Adrenal gland (tissue), 12 donors: ENCODE results near the gene ZNF148. TPM values are rescaled to one million over a fixed set of nuclear protein-coding genes. Genes with fewer than 3 reads are reported as not detected.

Source experiments
- DNase-seq, 7 donors: peaks; one replicate each; pipeline ENCODE4 v3.0.0-alpha.2; 2019 to 2020
- H3K27ac ChIP-seq, 5 donors: fragments of 200-600 bp; sonication (generic) in 4 of 5; 1 replicate in 3 of 5; 2 replicates in 2 of 5; pipeline versions ENCODE4 v1.5.1 to v1.8.0; 2016 to 2020; ENCODE audit warnings: mild to moderate bottlenecking in 1 of 5
- H3K27me3 ChIP-seq: fragments of 200-600 bp; 2 replicates; pipeline ENCODE4 v1.8.0; 2021
- H3K36me3 ChIP-seq, 2 donors: fragments of 200-600 bp; replicated peaks in 1 of 2; 1 replicate in 1 of 2; 2 replicates in 1 of 2; pipeline versions ENCODE4 v1.5.1 to v1.8.0; 2018 to 2022
- H3K4me1 ChIP-seq, 2 donors: fragments of 200-600 bp; replicated peaks in 1 of 2; 1 replicate in 1 of 2; 2 replicates in 1 of 2; pipeline versions ENCODE4 v1.5.1 to v1.8.0; 2018 to 2021
- H3K4me3 ChIP-seq, 4 donors: fragments of 200-600 bp; sonication (generic) in 3 of 4; one replicate each; pipeline ENCODE4 v1.5.1; 2016 to 2018
- H3K9me3 ChIP-seq, 3 donors: fragments of 200-600 bp; sonication (generic) in 1 of 3; replicated peaks in 1 of 3; 1 replicate in 2 of 3; 2 replicates in 1 of 3; pipeline versions ENCODE4 v1.5.1 to v1.8.0; 2016 to 2021
- POLR2A ChIP-seq, 2 donors: fragments of 450-650 bp; IDR thresholded peaks; one replicate each; pipeline ENCODE4 v1.6.1; 2017; ENCODE audit warnings: antibody characterized with exemption in 2 of 2, mild to moderate bottlenecking in 2 of 2, moderate library complexity in 1 of 2
- WGBS, 4 donors: extraction: QIAGEN DNeasy Blood & Tissue Kit in 2 of 4; methylation state at CpG; one replicate each; pipeline versions ENCODE4 v1.1.5 to v1.1.7; 2013 to 2017; 5-methylcytosine and 5-hydroxymethylcytosine counted together
- intact Hi-C, 2 donors: fragments of 100-400 bp; cut with DNase I; formaldehyde crosslinking; loops; one replicate each; pipeline versions ENCODE4 v1.14.1 to v1.15.0; 2022 to 2023
- polyA plus RNA-seq, 3 donors: library from polyadenylated mRNA; stranded (reverse); fragments of 200-250 nt in 2 of 3; fragments of 350-450 nt in 1 of 3; fragmentation: Illumina TruSeq in 1 of 3; extraction: RNeasy Lipid Tissue Mini Kit (QIAGEN cat#74804) in 1 of 3; gene quantifications; one replicate each; pipeline ENCODE4 v1.2.3, GENCODE V29; 2013 to 2014
- total RNA-seq, 9 donors: library from RNA; depleted of rRNA in 4 of 9; stranded (reverse); fragments of >200 nt in 4 of 9; fragments of 120-200 nt in 1 of 9; fragmentation: NEBNext Ultra II Directional in 1 of 9; extraction: Animal tissue kit (Norgen Biotek cat#: 25700) in 1 of 9; gene quantifications; one replicate each; pipeline versions ENCODE4 v1.1.0 to v1.2.4, GENCODE V29; 2013 to 2023
- TF ChIP-seq, protein P1 (sequence below), 6 experiments: fragments of 450-650 bp in 4 of 6; fragments of 200-600 bp in 2 of 6; sonication (generic) in 1 of 6; IDR thresholded peaks; 1 replicate in 5 of 6; 2 replicates in 1 of 6; pipeline versions ENCODE4 v1.5.1 to v1.8.0; 2016 to 2021; ENCODE audit warnings: antibody characterized with exemption in 6 of 6, mild to moderate bottlenecking in 2 of 6, moderate library complexity in 1 of 6
- donor health status: healthy with polysubstance abuse.
- donor health status: Bipolar disorder and iron deficiency.
- donor health status: DM: yes; HTN: yes; CAD: no.
- donor health status: DM: no; HTN: no; CAD: no.
- donor health status: DM: no; HTN: no; CAD: no.
- donor health status: DM: yes; HTN: yes; CAD: no.

Gene ZNF148
- total and polyA plus RNA-seq, 12 donors, result 3.0 to 58.2 (median 30.9) TPM

GRCh38 chr3:125260158-125260557, 115.0 kb downstream of the ZNF148 start:
- no peaks in the 10 kb centered on the region for H3K36me3 ChIP-seq
- H3K4me3 ChIP-seq, result no peak overlapping the region
- no peaks in the 10 kb centered on the region for H3K27me3 ChIP-seq
- no peak overlapping the region for H3K27ac ChIP-seq
- intact Hi-C loops, result no loop called here
- peaks cover 0 to 5% (median 0%) of the 10 kb centered on the region in 3 donors for H3K9me3 ChIP-seq
- WGBS, 4 donors, result 99 to 100% (median 100%) methylated on average over 2 of the region's 2 CpGs
- no peak for DNase-seq
- no peaks in the 10 kb centered on the region for H3K4me1 ChIP-seq
- TF ChIP-seq, protein P1, sequence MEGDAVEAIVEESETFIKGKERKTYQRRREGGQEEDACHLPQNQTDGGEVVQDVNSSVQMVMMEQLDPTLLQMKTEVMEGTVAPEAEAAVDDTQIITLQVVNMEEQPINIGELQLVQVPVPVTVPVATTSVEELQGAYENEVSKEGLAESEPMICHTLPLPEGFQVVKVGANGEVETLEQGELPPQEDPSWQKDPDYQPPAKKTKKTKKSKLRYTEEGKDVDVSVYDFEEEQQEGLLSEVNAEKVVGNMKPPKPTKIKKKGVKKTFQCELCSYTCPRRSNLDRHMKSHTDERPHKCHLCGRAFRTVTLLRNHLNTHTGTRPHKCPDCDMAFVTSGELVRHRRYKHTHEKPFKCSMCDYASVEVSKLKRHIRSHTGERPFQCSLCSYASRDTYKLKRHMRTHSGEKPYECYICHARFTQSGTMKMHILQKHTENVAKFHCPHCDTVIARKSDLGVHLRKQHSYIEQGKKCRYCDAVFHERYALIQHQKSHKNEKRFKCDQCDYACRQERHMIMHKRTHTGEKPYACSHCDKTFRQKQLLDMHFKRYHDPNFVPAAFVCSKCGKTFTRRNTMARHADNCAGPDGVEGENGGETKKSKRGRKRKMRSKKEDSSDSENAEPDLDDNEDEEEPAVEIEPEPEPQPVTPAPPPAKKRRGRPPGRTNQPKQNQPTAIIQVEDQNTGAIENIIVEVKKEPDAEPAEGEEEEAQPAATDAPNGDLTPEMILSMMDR (IDR thresholded peaks at IDR 0.05), result no peak
- no peak for TF ChIP-seq POLR2A (IDR thresholded peaks at IDR 0.05)

DNA sequence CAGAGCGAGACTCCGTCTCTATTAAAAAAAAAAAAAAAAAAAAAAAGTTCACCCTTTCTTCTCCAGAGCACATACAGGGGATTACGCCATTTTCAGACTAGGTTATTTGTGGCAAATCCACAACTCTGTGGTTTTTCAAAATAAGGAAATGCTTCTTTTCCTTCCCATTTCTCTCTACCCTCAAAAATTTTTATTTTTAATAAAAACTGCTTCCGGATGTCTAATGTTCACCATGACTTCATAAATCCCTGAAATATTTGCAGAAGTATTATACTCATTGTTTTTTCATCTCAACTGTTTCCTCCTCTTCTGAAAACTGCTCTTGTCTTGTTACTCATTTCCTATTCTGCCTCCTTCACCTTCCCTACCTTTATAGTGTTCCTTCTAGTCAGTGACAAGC, 117.6 kb downstream of the ZNF148 start:
- no peak overlapping the region for H3K4me3 ChIP-seq
- DNase-seq, result no peak
- H3K4me1 ChIP-seq, result no peaks in the 10 kb centered on the region
- WGBS, 4 donors, result 78 to 90% (median 86%) methylated on average over 4 of the region's 4 CpGs
- no peak overlapping the region for H3K27ac ChIP-seq
- H3K27me3 ChIP-seq, result no peaks in the 10 kb centered on the region
- H3K36me3 ChIP-seq, result no peaks in the 10 kb centered on the region
- H3K9me3 ChIP-seq, result peaks cover 0 to 5% (median 0%) of the 10 kb centered on the region in 3 donors
- intact Hi-C loops, result no loop called here
- TF ChIP-seq POLR2A (IDR thresholded peaks at IDR 0.05), result no peak
- TF ChIP-seq, protein P1 (IDR thresholded peaks at IDR 0.05), result no peak

DNA sequence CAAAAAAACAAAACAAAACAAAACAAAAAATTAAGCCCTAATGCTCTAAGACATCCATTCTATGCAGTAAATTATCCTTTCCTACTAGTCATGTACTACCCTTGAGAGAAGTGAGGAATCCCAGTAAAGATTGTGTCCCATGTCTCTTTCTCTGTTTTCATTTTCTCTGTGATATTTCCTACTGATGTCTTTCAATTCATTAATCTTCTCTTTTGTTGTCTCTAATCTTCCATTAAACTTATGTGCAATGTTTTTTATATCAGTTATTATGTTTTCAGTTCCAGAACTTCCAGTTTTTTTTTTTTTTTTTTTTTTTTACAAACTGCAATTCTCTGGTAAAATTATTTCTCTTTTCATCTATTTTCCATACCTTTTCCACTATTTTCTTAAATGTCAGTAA, 118.5 kb downstream of the ZNF148 start:
- no peaks in the 10 kb centered on the region for H3K27me3 ChIP-seq
- peaks cover 0 to 5% (median 0%) of the 10 kb centered on the region in 3 donors for H3K9me3 ChIP-seq
- H3K4me3 ChIP-seq, result no peak overlapping the region
- intact Hi-C loops, result no loop called here
- no peaks in the 10 kb centered on the region for H3K36me3 ChIP-seq
- no peak for DNase-seq
- no peak overlapping the region for H3K27ac ChIP-seq
- no peaks in the 10 kb centered on the region for H3K4me1 ChIP-seq
- TF ChIP-seq, protein P1 (IDR thresholded peaks at IDR 0.05), result no peak
- TF ChIP-seq POLR2A (IDR thresholded peaks at IDR 0.05), result no peak

- no peaks in the 10 kb centered on the region for H3K36me3 ChIP-seq
- TF ChIP-seq, protein P1 (IDR thresholded peaks at IDR 0.05), result no peak
- no peak for TF ChIP-seq POLR2A (IDR thresholded peaks at IDR 0.05)
- no peaks in the 10 kb centered on the region for H3K9me3 ChIP-seq
- no peak for DNase-seq
- no peak overlapping the region for H3K4me3 ChIP-seq
- H3K4me1 ChIP-seq, result no peaks in the 10 kb centered on the region
- no peaks in the 10 kb centered on the region for H3K27me3 ChIP-seq
- intact Hi-C loops, result no loop called here
- H3K27ac ChIP-seq, result no peak overlapping the region
- WGBS, 4 donors, result 95 to 98% (median 96%) methylated on average over 2 of the region's 2 CpGs
These were observed 124.2 kb downstream of the ZNF148 start for GRCh38 chr3:125250973-125251372.
